WTC11 (cell line): ENCODE results near the gene SMTN. TPM values are rescaled to one million over a fixed set of nuclear protein-coding genes. Genes with fewer than 3 reads are reported as not detected.

Experiments used
- ATAC-seq: fragments of 200-7000 bp; cut with Tn5 transposase; 2 replicates; pipeline ENCODE4 v1.10.0; 2021; ENCODE audit warnings: mild to moderate bottlenecking, moderate library complexity
- CTCF ChIA-PET: fragments of 300-600 bp; sonication (Branson Sonifier 250); formaldehyde crosslinking; loops from one replicate; lab custom pipeline; 2021; ENCODE audit warnings: antibody characterized with exemption; lab: Charles Lee
- POLR2A ChIA-PET: fragments of 350-600 bp; sonication (Branson Sonifier 250); formaldehyde crosslinking; loops from one replicate; lab custom pipeline; 2021; ENCODE audit warnings: antibody characterized with exemption; lab: Charles Lee
- DNase-seq: peaks from one replicate; pipeline ENCODE4 v3.0.0; 2021; ENCODE audit warnings: low spot score
- H3K27ac Mint-ChIP-seq: 2 replicates; pipeline ENCODE4 v1.8.0; 2021; ENCODE audit warnings: mixed read lengths
- H3K27me3 Mint-ChIP-seq: 2 replicates; pipeline ENCODE4 v1.8.0; 2021; ENCODE audit warnings: low read depth, mild to moderate bottlenecking, moderate library complexity, mixed read lengths
- H3K36me3 Mint-ChIP-seq: 2 replicates; pipeline ENCODE4 v1.8.0; 2021; ENCODE audit warnings: mixed read lengths
- H3K4me1 Mint-ChIP-seq: 2 replicates; pipeline ENCODE4 v1.8.0; 2022; ENCODE audit warnings: mixed read lengths
- H3K4me3 Mint-ChIP-seq: 2 replicates; pipeline ENCODE4 v1.8.0; 2021; ENCODE audit warnings: mild to moderate bottlenecking, moderate library complexity, mixed read lengths
- H3K9me3 Mint-ChIP-seq: 2 replicates; pipeline ENCODE4 v1.8.0; 2021; ENCODE audit warnings: mixed read lengths
- ATF1 ChIP-seq: sonication (generic); formaldehyde crosslinking; IDR thresholded peaks from 2 replicates; pipeline ENCODE4 v1.8.1; 2023; ENCODE audit warnings: mild to moderate bottlenecking, moderate library complexity, missing genetic modification reagents
- CREM ChIP-seq: sonication (generic); formaldehyde crosslinking; IDR thresholded peaks from 2 replicates; pipeline ENCODE4 v1.8.1; 2022; ENCODE audit warnings: mild to moderate bottlenecking, missing genetic modification reagents, moderate library complexity
- GRHL2 ChIP-seq: fragments of 250-450 bp; sonication (Bioruptor Pico); IDR thresholded peaks from 2 replicates; pipeline ENCODE4 v1.8.0; 2022; ENCODE audit warnings: mild to moderate bottlenecking, moderate library complexity; ENCODE audit not compliant: insufficient replicate concordance, severe bottlenecking
- JUN ChIP-seq: sonication (generic); formaldehyde crosslinking; IDR thresholded peaks from 2 replicates; pipeline ENCODE4 v1.8.0; 2023; ENCODE audit warnings: mild to moderate bottlenecking, missing genetic modification reagents
- NFE2L1 ChIP-seq: sonication (generic); formaldehyde crosslinking; IDR thresholded peaks from 2 replicates; pipeline ENCODE4 v1.8.1; 2023; ENCODE audit warnings: missing genetic modification reagents
- TCF7 ChIP-seq: sonication (generic); formaldehyde crosslinking; IDR thresholded peaks from 2 replicates; pipeline ENCODE4 v1.8.0; 2022; ENCODE audit warnings: mild to moderate bottlenecking, low read depth, missing genetic modification reagents, moderate library complexity
- ZBTB21 ChIP-seq: sonication (generic); formaldehyde crosslinking; IDR thresholded peaks from 2 replicates; pipeline ENCODE4 v1.8.1; 2023; ENCODE audit warnings: mild to moderate bottlenecking, missing genetic modification reagents, borderline replicate concordance
- ZNF138 ChIP-seq: sonication (generic); formaldehyde crosslinking; conservative IDR thresholded peaks from 2 replicates; pipeline ENCODE4 v1.8.1; 2022; ENCODE audit warnings: mild to moderate bottlenecking, moderate library complexity, missing genetic modification reagents
- ZNF396 ChIP-seq: fragments of 250-450 bp; sonication (Bioruptor Pico); IDR thresholded peaks from 2 replicates; pipeline ENCODE4 v1.8.0; 2021; ENCODE audit warnings: mild to moderate bottlenecking, moderate library complexity, borderline replicate concordance
- ZNF423 ChIP-seq: fragments of 250-450 bp; sonication (Bioruptor Pico); IDR thresholded peaks from 2 replicates; pipeline ENCODE4 v2.1.2; 2022; ENCODE audit warnings: mild to moderate bottlenecking, moderate library complexity
- total RNA-seq: library from RNA; stranded (reverse); gene quantifications from 3 replicates; pipeline ENCODE4 v1.2.3, GENCODE V29; 2021
- TF ChIP-seq, protein P1 (sequence below): sonication (generic); formaldehyde crosslinking; IDR thresholded peaks from 2 replicates; pipeline ENCODE4 v1.8.0; 2023; ENCODE audit warnings: missing genetic modification reagents
- TF ChIP-seq, protein P2 (sequence below): sonication (generic); formaldehyde crosslinking; IDR thresholded peaks from 2 replicates; pipeline ENCODE4 v1.8.0; 2022; ENCODE audit warnings: missing genetic modification reagents
- TF ChIP-seq, protein P3 (sequence below): sonication (generic); formaldehyde crosslinking; IDR thresholded peaks from 2 replicates; pipeline ENCODE4 v1.8.1; 2023; ENCODE audit warnings: mild to moderate bottlenecking, missing genetic modification reagents
- TF ChIP-seq, protein P4 (sequence below): sonication (generic); formaldehyde crosslinking; IDR thresholded peaks from 2 replicates; pipeline ENCODE4 v1.8.1; 2022; ENCODE audit warnings: low read depth, missing genetic modification reagents, borderline replicate concordance
- TF ChIP-seq, protein P5 (sequence below): sonication (generic); formaldehyde crosslinking; IDR thresholded peaks from 2 replicates; pipeline ENCODE4 v1.8.1; 2022; ENCODE audit warnings: mild to moderate bottlenecking, missing genetic modification reagents, moderate library complexity, borderline replicate concordance
- TF ChIP-seq, protein P6 (sequence below): sonication (generic); formaldehyde crosslinking; IDR thresholded peaks from 2 replicates; pipeline ENCODE4 v1.8.0; 2023; ENCODE audit warnings: missing genetic modification reagents, mild to moderate bottlenecking, borderline replicate concordance

The SMTN gene
- total RNA-seq, 1 experiment from 2014 or later = 34.5 TPM

DNA sequence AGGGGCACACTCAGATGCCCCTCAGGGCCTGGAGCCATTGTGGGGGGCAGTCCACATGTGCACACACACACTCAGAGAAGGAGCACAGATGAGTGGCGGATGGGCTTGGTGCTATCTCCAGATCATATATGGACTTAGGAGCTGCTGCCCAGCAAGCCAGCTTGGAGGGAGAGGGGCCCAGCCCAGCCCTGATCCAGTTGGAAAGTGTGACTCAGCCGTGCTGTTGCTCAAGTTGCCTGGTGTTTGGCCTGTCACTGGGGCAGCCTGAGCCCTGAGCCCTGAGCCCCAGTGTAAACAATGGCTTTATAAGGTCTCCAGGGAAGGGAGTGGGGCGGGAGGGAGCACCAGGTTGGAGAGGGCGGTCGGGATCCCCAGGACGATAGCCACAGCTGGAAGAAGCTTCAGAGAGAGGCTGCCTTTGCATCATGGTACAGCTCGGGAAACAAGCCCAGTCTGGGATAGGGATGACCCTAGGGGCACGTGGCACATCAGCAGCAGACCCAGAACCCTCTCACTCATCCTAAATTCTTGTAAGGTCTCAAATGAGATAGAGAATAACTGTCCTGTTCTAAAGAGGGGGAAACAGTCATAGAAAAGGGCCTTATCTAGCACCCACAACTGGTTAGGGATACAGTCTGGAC, 21.4 kb downstream of the SMTN start:
- no peaks in the 10 kb centered on the region; the same call in 1 of the 2 replicates for H3K36me3 Mint-ChIP-seq
- H3K27me3 Mint-ChIP-seq = peaks cover 40% of the 10 kb centered on the region
- no peak overlapping the region for H3K4me3 Mint-ChIP-seq
- H3K9me3 Mint-ChIP-seq = no peaks in the 10 kb centered on the region
- ATAC-seq (no peak), DNase-seq (no peak)
- no peak overlapping the region for H3K27ac Mint-ChIP-seq
- ChIA-PET CTCF (interaction anchor here (9.1 kb wide), 1 partner anchor 14 kb away, joined by 363 read pairs; the partner anchor contains the start of gene SMTN), POLR2A (no interaction called here)
- H3K4me1 Mint-ChIP-seq = peaks cover 25% of the 10 kb centered on the region
- TF ChIP-seq, protein P1, sequence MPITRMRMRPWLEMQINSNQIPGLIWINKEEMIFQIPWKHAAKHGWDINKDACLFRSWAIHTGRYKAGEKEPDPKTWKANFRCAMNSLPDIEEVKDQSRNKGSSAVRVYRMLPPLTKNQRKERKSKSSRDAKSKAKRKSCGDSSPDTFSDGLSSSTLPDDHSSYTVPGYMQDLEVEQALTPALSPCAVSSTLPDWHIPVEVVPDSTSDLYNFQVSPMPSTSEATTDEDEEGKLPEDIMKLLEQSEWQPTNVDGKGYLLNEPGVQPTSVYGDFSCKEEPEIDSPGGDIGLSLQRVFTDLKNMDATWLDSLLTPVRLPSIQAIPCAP (CRISPR knock-in tag) = no peak
- TF ChIP-seq GRHL2 (CRISPR knock-in tag) = no peak
- no peak for TF ChIP-seq ZNF138
- no peak for TF ChIP-seq NFE2L1 (CRISPR knock-in tag)
- TF ChIP-seq, protein P2, sequence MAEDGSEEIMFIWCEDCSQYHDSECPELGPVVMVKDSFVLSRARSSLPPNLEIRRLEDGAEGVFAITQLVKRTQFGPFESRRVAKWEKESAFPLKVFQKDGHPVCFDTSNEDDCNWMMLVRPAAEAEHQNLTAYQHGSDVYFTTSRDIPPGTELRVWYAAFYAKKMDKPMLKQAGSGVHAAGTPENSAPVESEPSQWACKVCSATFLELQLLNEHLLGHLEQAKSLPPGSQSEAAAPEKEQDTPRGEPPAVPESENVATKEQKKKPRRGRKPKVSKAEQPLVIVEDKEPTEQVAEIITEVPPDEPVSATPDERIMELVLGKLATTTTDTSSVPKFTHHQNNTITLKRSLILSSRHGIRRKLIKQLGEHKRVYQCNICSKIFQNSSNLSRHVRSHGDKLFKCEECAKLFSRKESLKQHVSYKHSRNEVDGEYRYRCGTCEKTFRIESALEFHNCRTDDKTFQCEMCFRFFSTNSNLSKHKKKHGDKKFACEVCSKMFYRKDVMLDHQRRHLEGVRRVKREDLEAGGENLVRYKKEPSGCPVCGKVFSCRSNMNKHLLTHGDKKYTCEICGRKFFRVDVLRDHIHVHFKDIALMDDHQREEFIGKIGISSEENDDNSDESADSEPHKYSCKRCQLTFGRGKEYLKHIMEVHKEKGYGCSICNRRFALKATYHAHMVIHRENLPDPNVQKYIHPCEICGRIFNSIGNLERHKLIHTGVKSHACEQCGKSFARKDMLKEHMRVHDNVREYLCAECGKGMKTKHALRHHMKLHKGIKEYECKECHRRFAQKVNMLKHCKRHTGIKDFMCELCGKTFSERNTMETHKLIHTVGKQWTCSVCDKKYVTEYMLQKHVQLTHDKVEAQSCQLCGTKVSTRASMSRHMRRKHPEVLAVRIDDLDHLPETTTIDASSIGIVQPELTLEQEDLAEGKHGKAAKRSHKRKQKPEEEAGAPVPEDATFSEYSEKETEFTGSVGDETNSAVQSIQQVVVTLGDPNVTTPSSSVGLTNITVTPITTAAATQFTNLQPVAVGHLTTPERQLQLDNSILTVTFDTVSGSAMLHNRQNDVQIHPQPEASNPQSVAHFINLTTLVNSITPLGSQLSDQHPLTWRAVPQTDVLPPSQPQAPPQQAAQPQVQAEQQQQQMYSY (CRISPR knock-in tag) = no peak
- TF ChIP-seq ZNF396 (CRISPR knock-in tag) = no peak
- TF ChIP-seq, protein P3, sequence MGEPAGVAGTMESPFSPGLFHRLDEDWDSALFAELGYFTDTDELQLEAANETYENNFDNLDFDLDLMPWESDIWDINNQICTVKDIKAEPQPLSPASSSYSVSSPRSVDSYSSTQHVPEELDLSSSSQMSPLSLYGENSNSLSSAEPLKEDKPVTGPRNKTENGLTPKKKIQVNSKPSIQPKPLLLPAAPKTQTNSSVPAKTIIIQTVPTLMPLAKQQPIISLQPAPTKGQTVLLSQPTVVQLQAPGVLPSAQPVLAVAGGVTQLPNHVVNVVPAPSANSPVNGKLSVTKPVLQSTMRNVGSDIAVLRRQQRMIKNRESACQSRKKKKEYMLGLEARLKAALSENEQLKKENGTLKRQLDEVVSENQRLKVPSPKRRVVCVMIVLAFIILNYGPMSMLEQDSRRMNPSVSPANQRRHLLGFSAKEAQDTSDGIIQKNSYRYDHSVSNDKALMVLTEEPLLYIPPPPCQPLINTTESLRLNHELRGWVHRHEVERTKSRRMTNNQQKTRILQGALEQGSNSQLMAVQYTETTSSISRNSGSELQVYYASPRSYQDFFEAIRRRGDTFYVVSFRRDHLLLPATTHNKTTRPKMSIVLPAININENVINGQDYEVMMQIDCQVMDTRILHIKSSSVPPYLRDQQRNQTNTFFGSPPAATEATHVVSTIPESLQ (CRISPR knock-in tag) = no peak
- no peak for TF ChIP-seq CREM (CRISPR knock-in tag)
- no peak for TF ChIP-seq ZNF423 (CRISPR knock-in tag)
- no peak for TF ChIP-seq ZBTB21 (CRISPR knock-in tag)
- TF ChIP-seq, protein P4, sequence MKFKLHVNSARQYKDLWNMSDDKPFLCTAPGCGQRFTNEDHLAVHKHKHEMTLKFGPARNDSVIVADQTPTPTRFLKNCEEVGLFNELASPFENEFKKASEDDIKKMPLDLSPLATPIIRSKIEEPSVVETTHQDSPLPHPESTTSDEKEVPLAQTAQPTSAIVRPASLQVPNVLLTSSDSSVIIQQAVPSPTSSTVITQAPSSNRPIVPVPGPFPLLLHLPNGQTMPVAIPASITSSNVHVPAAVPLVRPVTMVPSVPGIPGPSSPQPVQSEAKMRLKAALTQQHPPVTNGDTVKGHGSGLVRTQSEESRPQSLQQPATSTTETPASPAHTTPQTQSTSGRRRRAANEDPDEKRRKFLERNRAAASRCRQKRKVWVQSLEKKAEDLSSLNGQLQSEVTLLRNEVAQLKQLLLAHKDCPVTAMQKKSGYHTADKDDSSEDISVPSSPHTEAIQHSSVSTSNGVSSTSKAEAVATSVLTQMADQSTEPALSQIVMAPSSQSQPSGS = no peak
- TF ChIP-seq, protein P5, sequence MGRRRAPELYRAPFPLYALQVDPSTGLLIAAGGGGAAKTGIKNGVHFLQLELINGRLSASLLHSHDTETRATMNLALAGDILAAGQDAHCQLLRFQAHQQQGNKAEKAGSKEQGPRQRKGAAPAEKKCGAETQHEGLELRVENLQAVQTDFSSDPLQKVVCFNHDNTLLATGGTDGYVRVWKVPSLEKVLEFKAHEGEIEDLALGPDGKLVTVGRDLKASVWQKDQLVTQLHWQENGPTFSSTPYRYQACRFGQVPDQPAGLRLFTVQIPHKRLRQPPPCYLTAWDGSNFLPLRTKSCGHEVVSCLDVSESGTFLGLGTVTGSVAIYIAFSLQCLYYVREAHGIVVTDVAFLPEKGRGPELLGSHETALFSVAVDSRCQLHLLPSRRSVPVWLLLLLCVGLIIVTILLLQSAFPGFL (CRISPR knock-in tag) = no peak
- TF ChIP-seq JUN (CRISPR knock-in tag) = no peak
- TF ChIP-seq TCF7 (CRISPR knock-in tag) = no peak
- TF ChIP-seq, protein P6, sequence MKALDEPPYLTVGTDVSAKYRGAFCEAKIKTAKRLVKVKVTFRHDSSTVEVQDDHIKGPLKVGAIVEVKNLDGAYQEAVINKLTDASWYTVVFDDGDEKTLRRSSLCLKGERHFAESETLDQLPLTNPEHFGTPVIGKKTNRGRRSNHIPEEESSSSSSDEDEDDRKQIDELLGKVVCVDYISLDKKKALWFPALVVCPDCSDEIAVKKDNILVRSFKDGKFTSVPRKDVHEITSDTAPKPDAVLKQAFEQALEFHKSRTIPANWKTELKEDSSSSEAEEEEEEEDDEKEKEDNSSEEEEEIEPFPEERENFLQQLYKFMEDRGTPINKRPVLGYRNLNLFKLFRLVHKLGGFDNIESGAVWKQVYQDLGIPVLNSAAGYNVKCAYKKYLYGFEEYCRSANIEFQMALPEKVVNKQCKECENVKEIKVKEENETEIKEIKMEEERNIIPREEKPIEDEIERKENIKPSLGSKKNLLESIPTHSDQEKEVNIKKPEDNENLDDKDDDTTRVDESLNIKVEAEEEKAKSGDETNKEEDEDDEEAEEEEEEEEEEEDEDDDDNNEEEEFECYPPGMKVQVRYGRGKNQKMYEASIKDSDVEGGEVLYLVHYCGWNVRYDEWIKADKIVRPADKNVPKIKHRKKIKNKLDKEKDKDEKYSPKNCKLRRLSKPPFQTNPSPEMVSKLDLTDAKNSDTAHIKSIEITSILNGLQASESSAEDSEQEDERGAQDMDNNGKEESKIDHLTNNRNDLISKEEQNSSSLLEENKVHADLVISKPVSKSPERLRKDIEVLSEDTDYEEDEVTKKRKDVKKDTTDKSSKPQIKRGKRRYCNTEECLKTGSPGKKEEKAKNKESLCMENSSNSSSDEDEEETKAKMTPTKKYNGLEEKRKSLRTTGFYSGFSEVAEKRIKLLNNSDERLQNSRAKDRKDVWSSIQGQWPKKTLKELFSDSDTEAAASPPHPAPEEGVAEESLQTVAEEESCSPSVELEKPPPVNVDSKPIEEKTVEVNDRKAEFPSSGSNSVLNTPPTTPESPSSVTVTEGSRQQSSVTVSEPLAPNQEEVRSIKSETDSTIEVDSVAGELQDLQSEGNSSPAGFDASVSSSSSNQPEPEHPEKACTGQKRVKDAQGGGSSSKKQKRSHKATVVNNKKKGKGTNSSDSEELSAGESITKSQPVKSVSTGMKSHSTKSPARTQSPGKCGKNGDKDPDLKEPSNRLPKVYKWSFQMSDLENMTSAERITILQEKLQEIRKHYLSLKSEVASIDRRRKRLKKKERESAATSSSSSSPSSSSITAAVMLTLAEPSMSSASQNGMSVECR = no peak
- TF ChIP-seq ATF1 (CRISPR knock-in tag) = no peak
